ENCODE results near the gene ATRIP. TPM values are rescaled to one million over a fixed set of nuclear protein-coding genes. Genes with fewer than 3 reads are reported as not detected.

ATRIP gene
- total RNA-seq (2021; fragmentation: NEBNext Ultra II Directional; extraction: Animal tissue kit (Norgen Biotek cat#: 25700)): 10 to 100 TPM in 1 of 6 experiments, 1 to 10 TPM in 5; 7.0 to 10.5 (median 8.2) TPM
- long read RNA-seq, partial matches to known transcripts: 2 of 5 reads
- long read RNA-seq, other reads (novel, unspliced or antisense): 3 of 5 reads

DNA sequence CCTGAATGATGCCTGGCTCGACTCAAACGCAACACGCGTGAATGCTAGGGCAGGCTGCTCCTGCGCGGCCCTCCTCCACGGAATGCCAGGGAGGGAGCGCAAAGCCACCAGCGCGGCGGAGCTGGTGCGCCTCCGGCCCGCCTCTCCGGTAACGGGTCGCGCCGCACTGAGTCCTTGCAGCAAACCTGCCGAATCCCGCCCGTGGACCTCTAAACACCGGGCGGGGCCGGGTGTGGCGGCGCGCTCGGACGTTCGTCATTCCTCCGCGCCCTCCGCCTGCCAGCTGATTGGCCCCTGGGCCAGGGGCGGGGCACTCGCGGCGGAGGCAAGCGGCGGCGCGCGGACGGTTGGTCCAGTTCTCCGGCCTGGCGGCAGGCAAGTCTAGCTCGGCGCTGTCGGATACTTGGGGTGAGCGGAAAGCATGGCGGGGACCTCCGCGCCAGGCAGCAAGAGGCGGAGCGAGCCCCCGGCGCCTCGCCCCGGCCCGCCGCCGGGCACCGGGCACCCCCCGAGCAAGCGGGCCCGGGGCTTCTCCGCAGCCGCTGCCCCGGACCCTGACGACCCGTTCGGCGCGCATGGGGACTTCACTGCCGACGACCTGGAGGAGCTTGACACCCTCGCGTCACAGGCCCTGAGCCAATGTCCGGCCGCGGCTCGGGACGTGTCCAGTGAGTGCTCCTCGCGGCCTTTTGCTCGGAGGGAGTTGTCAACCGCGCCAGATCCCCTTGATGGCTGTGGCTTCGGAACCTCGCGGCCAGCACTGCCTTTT is at the start of gene ATRIP:
ATRIP (plus strand) TSS at position 313 of the 769 bp plus-strand sequence; CDS start at position 422, 109 bp downstream.
- peak; percentile 82 for DNase-seq
- Mint-ChIP-seq H3K4me3 (peak within 1 kb of the TSS; percentile 92), H3K4me1 (ENCODE audit: low read depth) (peaks cover 40% of the 10 kb centered on the region), H3K27me3 (ENCODE audit: insufficient read depth) (peaks cover 5% of the 10 kb centered on the region; the same call in 1 of the 2 replicates), H3K27ac (peak within 1 kb of the TSS; percentile 90), H3K9me3 (no peaks in the 10 kb centered on the region), H3K36me3 (ENCODE audit: low read depth) (peaks cover 20% of the 10 kb centered on the region; the same call in 1 of the 2 replicates)
- TF ChIP-seq, protein P1, sequence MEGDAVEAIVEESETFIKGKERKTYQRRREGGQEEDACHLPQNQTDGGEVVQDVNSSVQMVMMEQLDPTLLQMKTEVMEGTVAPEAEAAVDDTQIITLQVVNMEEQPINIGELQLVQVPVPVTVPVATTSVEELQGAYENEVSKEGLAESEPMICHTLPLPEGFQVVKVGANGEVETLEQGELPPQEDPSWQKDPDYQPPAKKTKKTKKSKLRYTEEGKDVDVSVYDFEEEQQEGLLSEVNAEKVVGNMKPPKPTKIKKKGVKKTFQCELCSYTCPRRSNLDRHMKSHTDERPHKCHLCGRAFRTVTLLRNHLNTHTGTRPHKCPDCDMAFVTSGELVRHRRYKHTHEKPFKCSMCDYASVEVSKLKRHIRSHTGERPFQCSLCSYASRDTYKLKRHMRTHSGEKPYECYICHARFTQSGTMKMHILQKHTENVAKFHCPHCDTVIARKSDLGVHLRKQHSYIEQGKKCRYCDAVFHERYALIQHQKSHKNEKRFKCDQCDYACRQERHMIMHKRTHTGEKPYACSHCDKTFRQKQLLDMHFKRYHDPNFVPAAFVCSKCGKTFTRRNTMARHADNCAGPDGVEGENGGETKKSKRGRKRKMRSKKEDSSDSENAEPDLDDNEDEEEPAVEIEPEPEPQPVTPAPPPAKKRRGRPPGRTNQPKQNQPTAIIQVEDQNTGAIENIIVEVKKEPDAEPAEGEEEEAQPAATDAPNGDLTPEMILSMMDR (IDR thresholded peaks at IDR 0.05): no peak; the same call in 1 of the 2 replicates

DNA sequence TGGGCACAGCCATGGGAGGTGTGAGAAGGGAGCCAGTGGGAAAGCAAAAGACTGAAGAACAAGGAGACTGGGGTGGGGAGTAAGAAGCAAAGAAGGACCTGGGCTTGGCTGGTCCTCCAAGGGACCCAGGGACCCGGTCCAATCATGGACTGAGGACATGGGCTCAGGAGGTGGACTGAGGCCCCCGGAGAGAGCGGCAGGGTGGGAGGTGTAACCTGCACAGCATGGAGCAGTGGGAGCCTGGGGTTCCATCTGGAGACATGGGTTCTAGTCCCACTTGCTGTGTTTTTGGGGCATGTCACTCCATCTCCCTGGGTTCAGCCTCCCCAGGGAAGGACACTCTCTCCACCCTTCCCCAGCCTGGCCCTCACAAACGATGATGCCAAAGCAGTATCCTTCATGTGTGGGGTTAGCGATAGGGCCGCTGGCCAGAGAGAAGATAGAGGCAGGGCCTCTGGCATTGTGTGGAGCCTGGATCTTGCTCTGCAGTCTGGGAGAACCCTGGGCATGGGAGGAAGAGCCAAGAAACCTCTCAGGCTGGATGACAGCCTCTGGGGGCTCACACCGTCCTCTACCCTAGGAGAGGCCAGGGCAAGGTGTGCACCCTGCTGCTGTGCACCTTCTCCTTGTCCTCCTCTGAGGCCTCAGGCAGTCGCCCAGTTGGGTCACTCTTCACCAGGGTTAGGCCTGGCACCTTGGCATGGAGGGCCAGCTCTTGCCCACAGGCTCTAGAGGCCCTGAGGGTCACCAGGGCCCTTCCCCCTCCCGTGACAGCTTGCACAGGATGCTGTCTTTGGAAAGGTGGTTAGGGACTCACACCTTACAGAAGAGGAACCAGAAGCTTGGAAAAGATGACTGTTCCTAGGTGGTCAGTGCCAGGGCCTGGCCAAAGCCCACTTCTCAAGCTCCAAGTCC is 48.5 kb upstream of the ATRIP start:
- no peak overlapping the region for H3K4me3 Mint-ChIP-seq
- H3K27ac Mint-ChIP-seq: no peak overlapping the region
- H3K36me3 Mint-ChIP-seq (ENCODE audit: low read depth): peaks cover 2% of the 10 kb centered on the region; the same call in 1 of the 2 replicates
- DNase-seq: no peak
- no peaks in the 10 kb centered on the region for H3K9me3 Mint-ChIP-seq
- peaks cover 23% of the 10 kb centered on the region for H3K4me1 Mint-ChIP-seq (ENCODE audit: low read depth)
- H3K27me3 Mint-ChIP-seq (ENCODE audit: insufficient read depth): peaks cover 19% of the 10 kb centered on the region
- TF ChIP-seq, protein P1 (IDR thresholded peaks at IDR 0.05): no peak

DNA sequence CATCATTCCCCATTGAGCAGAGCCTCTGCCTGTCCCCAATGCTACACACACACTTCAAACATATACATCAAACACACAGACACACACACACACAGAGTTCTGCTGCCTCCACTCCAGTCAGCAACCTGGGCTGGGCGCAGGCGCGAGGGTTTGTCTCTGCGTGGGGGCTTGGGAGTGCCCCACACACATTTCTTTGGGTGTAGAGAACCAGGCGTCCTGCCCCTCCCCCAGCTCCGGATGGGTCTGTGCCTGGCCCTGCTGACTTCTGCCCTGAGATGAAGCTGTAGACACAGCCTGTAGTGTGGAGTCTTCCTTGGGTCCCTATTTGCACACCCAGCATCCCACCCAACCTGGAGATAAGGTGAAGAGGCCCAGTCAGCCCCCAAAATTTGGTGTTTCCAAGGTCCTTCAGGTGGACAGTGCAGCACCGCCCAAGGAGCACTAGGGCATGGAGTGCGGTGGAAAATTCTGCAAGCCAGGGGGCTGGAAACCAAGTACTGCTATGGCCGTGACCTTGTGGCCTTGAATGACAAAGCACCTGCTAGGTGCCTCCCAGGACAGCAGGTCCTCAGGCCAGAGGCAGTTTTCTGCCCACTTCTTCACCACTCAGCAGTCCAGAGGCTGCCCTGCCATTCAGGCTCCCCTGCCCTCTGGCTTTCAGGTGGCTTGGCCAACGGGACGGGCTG is 47.7 kb upstream of the ATRIP start:
- no peak for DNase-seq
- peaks cover 23% of the 10 kb centered on the region for H3K4me1 Mint-ChIP-seq (ENCODE audit: low read depth)
- no peak overlapping the region for H3K4me3 Mint-ChIP-seq
- H3K27ac Mint-ChIP-seq: no peak overlapping the region
- H3K36me3 Mint-ChIP-seq (ENCODE audit: low read depth): peaks cover 5% of the 10 kb centered on the region; the same call in 1 of the 2 replicates
- H3K9me3 Mint-ChIP-seq: no peaks in the 10 kb centered on the region
- TF ChIP-seq, protein P1 (IDR thresholded peaks at IDR 0.05): no peak
- H3K27me3 Mint-ChIP-seq (ENCODE audit: insufficient read depth): peaks cover 16% of the 10 kb centered on the region

DNA sequence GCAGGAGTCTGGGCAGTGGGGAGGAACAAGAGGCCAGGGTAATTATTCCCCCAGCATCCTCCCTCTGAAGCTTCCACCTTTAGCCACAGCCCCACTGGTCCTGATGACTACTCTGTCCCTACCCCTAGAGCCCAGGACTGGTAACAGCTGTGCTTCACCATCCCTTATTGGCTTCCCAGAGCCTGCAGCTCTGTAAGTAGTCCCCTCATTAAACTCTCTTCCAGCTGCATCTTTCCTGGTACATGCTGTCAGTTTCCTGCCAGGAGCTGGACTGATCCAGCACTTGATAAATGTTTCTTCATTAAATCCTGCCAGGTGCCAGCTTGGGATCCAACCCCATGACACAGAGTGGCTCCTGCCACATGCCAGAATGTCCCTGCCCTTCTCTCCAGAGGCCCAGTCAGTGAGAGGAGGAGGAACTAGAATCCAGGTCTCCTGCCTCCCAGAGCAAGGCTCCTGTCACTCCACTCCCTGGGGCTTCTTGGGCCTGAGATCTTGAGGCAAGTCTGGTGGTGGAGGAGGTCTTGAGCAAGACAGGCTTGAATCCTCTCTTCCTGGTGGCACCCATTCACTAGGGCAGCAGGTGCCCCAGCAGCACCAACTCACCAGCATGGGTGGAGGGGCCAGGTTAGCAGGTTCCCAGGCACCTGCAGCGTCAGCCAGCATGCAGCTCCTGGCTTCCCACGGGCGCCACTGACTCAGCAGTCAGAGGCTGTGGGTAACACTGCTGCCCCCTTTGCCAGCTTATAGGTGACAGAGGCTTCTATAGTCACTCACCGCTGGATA is 47.0 kb upstream of the ATRIP start:
- Mint-ChIP-seq H3K36me3 (ENCODE audit: low read depth) (peaks cover 5% of the 10 kb centered on the region; the same call in 1 of the 2 replicates), H3K27me3 (ENCODE audit: insufficient read depth) (peaks cover 15% of the 10 kb centered on the region), H3K4me3 (no peak overlapping the region), H3K4me1 (ENCODE audit: low read depth) (peaks cover 23% of the 10 kb centered on the region), H3K9me3 (no peaks in the 10 kb centered on the region), H3K27ac (no peak overlapping the region)
- TF ChIP-seq, protein P1 (IDR thresholded peaks at IDR 0.05): no peak
- no peak for DNase-seq

All from HFFc6 (cell line).